WTC11 (cell line): ENCODE results near the gene ZFPM1. TPM values are rescaled to one million over a fixed set of nuclear protein-coding genes. Genes with fewer than 3 reads are reported as not detected.

Experiments used
- AR ChIP-seq: fragments of 250-450 bp; sonication (Bioruptor Pico); IDR thresholded peaks from 2 replicates; pipeline ENCODE4 v1.9.0; 2021; ENCODE audit warnings: mild to moderate bottlenecking
- ARID4B ChIP-seq: sonication (generic); formaldehyde crosslinking; IDR thresholded peaks from 2 replicates; pipeline ENCODE4 v1.8.0; 2023; ENCODE audit warnings: missing genetic modification reagents, mild to moderate bottlenecking, borderline replicate concordance
- ATF1 ChIP-seq: sonication (generic); formaldehyde crosslinking; IDR thresholded peaks from 2 replicates; pipeline ENCODE4 v1.8.1; 2023; ENCODE audit warnings: mild to moderate bottlenecking, moderate library complexity, missing genetic modification reagents
- ATF3 ChIP-seq: sonication (generic); formaldehyde crosslinking; conservative IDR thresholded peaks from 2 replicates; pipeline ENCODE4 v1.8.1; 2022; ENCODE audit warnings: mild to moderate bottlenecking, missing genetic modification reagents
- CDX4 ChIP-seq: fragments of 250-450 bp; sonication (Bioruptor Pico); IDR thresholded peaks from 2 replicates; pipeline ENCODE4 v1.9.0; 2021; ENCODE audit warnings: moderate library complexity, mild to moderate bottlenecking, inconsistent platforms, borderline replicate concordance
- EMX1 ChIP-seq: fragments of 250-450 bp; sonication (Bioruptor Pico); IDR thresholded peaks from 2 replicates; pipeline ENCODE4 v1.8.0; 2021; ENCODE audit warnings: mild to moderate bottlenecking
- ERG ChIP-seq: fragments of 250-450 bp; sonication (Bioruptor Pico); IDR thresholded peaks from 2 replicates; pipeline ENCODE4 v1.8.0; 2021; ENCODE audit warnings: mild to moderate bottlenecking
- ETV6 ChIP-seq: sonication (generic); formaldehyde crosslinking; IDR thresholded peaks from 2 replicates; pipeline ENCODE4 v1.8.1; 2022; ENCODE audit warnings: mild to moderate bottlenecking, missing genetic modification reagents
- FOXJ3 ChIP-seq: sonication (generic); formaldehyde crosslinking; IDR thresholded peaks from 2 replicates; pipeline ENCODE4 v1.9.0; 2021; ENCODE audit warnings: missing genetic modification reagents, mild to moderate bottlenecking, borderline replicate concordance
- GABPB1 ChIP-seq: sonication (generic); formaldehyde crosslinking; IDR thresholded peaks from 2 replicates; pipeline ENCODE4 v1.8.1; 2023; ENCODE audit warnings: mild to moderate bottlenecking, missing genetic modification reagents
- GTF2I ChIP-seq: fragments of 250-450 bp; sonication (Bioruptor Pico); conservative IDR thresholded peaks from 2 replicates; pipeline ENCODE4 v1.4.0; 2021; ENCODE audit warnings: mild to moderate bottlenecking
- HMGXB4 ChIP-seq: sonication (generic); formaldehyde crosslinking; IDR thresholded peaks from 2 replicates; pipeline ENCODE4 v1.8.1; 2023; ENCODE audit warnings: mild to moderate bottlenecking, moderate library complexity, missing genetic modification reagents
- JUN ChIP-seq: sonication (generic); formaldehyde crosslinking; IDR thresholded peaks from 2 replicates; pipeline ENCODE4 v1.8.0; 2023; ENCODE audit warnings: mild to moderate bottlenecking, missing genetic modification reagents
- NFYB ChIP-seq: sonication (generic); formaldehyde crosslinking; conservative IDR thresholded peaks from 2 replicates; pipeline ENCODE4 v1.8.0; 2022; ENCODE audit warnings: low read depth, missing genetic modification reagents
- NR3C1 ChIP-seq: sonication (generic); formaldehyde crosslinking; conservative IDR thresholded peaks from 2 replicates; pipeline ENCODE4 v1.8.1; 2023; ENCODE audit warnings: low read depth, mild to moderate bottlenecking, missing genetic modification reagents
- PREB ChIP-seq: sonication (generic); formaldehyde crosslinking; IDR thresholded peaks from 2 replicates; pipeline ENCODE4 v1.8.1; 2022; ENCODE audit warnings: mild to moderate bottlenecking, missing genetic modification reagents, moderate library complexity, borderline replicate concordance
- RELA ChIP-seq: sonication (generic); formaldehyde crosslinking; IDR thresholded peaks from 2 replicates; pipeline ENCODE4 v1.8.1; 2022; ENCODE audit warnings: missing genetic modification reagents, mild to moderate bottlenecking, borderline replicate concordance
- SOX15 ChIP-seq: fragments of 250-450 bp; sonication (Bioruptor Pico); IDR thresholded peaks from 2 replicates; pipeline ENCODE4 v1.9.0; 2021; ENCODE audit warnings: mild to moderate bottlenecking
- ZMAT4 ChIP-seq: fragments of 250-450 bp; sonication (Bioruptor Pico); IDR thresholded peaks from 2 replicates; pipeline ENCODE4 v1.9.0; 2021; ENCODE audit warnings: mild to moderate bottlenecking
- ZNF232 ChIP-seq: sonication (generic); formaldehyde crosslinking; IDR thresholded peaks from 2 replicates; pipeline ENCODE4 v1.8.0; 2022; ENCODE audit warnings: mild to moderate bottlenecking, missing genetic modification reagents
- ZNF263 ChIP-seq: sonication (generic); formaldehyde crosslinking; IDR thresholded peaks from 2 replicates; pipeline ENCODE4 v1.8.1; 2022; ENCODE audit warnings: low read depth, mild to moderate bottlenecking, moderate library complexity, missing genetic modification reagents
- ZNF317 ChIP-seq: sonication (generic); formaldehyde crosslinking; IDR thresholded peaks from 2 replicates; pipeline ENCODE4 v1.8.1; 2023; ENCODE audit warnings: low read depth, mild to moderate bottlenecking, moderate library complexity, missing genetic modification reagents, borderline replicate concordance
- ZNF512 ChIP-seq: sonication (generic); formaldehyde crosslinking; IDR thresholded peaks from 2 replicates; pipeline ENCODE4 v1.8.1; 2022; ENCODE audit warnings: missing genetic modification reagents, borderline replicate concordance
- ZNF671 ChIP-seq: fragments of 250-450 bp; sonication (Bioruptor Pico); IDR thresholded peaks from 2 replicates; pipeline ENCODE4 v1.8.0; 2021; ENCODE audit warnings: mild to moderate bottlenecking
- total RNA-seq: library from RNA; stranded (reverse); gene quantifications from 3 replicates; pipeline ENCODE4 v1.2.3, GENCODE V29; 2021

ZFPM1 gene
- total RNA-seq, 1 experiment from 2014 or later, result 9.3 TPM

GRCh38 chr16:88560714-88561484 lies 107.8 kb downstream of the ZFPM1 start (continued):
- TF ChIP-seq ZNF512 (peak; percentile 98; the same call in 1 of the 2 replicates), ZMAT4 (CRISPR knock-in tag) (no peak), GTF2I (CRISPR knock-in tag) (no peak), SOX15 (CRISPR knock-in tag) (no peak), PREB (CRISPR knock-in tag) (peak; percentile 99), ETV6 (CRISPR knock-in tag) (peak; percentile 99), FOXJ3 (CRISPR knock-in tag) (peak; percentile 97), ZNF317 (CRISPR knock-in tag) (peak; percentile 85), ATF3 (CRISPR knock-in tag) (peak; percentile 95), NFYB (CRISPR knock-in tag) (peak; percentile 74), NR3C1 (CRISPR knock-in tag) (peak; percentile 97), GABPB1 (peak; percentile 70), JUN (CRISPR knock-in tag) (peak; percentile 100), AR (CRISPR knock-in tag) (no peak), CDX4 (no peak), HMGXB4 (no peak), EMX1 (CRISPR knock-in tag) (no peak), ZNF232 (peak; percentile 99), ZNF263 (CRISPR knock-in tag) (peak; percentile 76; the same call in 1 of the 2 replicates), ATF1 (peak; percentile 93), ARID4B (CRISPR knock-in tag) (peak; percentile 100), RELA (CRISPR knock-in tag) (peak; percentile 97), ERG (CRISPR knock-in tag) (no peak; the same call in 1 of the 2 replicates), ZNF671 (CRISPR knock-in tag) (no peak)
